HG02852 (cell line): Measurements from ENCODE around the gene ALPI.
"Not testable (repeated sequence)": the region's sequence is repeated elsewhere in the genome, so short reads cannot be mapped to it uniquely, and the experiment has no call there.

ENCODE experiments used
- ATAC-seq: cut with Tn5 transposase; IDR thresholded peaks from one replicate; pipeline ENCODE4 v1.9.1; 2021; ENCODE audit warnings: mild to moderate bottlenecking, moderate library complexity; ENCODE audit not compliant: unreplicated experiment

The ALPI gene

DNA sequence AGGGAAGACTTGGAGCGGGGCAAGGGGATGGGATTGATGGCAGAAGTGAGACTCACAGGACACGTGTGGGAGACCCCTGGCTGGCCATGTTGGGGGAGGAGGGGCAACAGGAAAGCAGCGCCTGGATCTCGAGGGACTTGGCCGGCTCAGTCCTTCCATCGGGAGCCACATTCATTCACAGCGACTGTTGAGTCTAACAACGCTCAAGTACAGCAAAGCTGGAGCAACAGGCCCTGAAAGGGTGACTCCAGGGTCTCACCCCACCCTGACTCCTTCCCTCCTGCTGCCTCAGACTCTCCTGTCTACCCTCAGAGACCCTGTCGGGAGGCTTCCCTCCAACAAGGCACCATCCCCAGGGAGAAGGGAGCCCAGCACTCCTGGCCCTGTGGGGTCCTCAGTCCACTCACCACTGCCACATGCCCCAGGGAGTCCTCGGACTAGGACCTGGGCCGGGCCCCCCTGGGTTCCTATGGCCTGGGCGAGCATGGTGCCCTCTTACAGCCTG, 14.8 kb upstream of the ALPI start:
- no peak for ATAC-seq

DNA sequence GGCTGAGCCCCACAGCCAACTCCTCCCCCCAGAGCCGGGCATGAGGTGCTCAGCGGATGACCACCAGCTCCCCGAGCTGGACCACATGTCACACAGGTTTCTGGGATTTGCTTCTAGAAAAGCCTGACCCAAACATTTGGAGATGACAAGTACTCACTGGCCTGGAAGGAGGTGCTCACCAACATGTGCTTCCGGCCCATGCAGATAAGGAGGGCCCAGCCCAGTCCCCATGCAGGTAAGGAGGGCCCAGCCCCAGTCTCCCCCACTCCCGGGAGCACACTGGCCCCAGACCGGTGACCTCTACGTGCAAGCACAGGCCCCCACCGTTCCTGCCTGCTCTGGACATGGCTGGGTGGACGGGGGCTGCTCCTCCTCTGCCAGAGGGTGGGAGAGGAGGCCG, 14.0 kb upstream of the ALPI start:
- not testable (repeated sequence) for ATAC-seq

DNA sequence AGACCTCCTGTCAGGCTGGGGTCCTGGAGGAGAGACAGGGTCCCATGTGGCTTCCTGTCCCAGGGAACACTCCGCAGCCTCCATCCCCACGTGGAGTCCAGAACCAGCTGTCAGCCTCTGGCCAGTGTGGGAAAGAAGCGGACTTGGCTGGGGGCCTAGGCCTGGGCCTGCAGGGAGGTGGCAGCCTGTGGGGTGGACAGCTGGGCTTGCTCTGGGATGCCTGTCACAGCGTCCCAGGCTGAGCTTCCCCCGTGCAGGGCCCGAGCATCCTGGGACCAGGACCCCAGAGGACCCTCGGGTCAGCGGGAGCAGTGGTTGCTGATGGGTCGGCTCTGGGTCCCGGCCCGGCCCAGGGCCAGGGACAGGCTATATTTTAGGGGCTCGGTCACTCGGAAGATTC, 13.5 kb upstream of the ALPI start:
- ATAC-seq: not testable (repeated sequence)

DNA sequence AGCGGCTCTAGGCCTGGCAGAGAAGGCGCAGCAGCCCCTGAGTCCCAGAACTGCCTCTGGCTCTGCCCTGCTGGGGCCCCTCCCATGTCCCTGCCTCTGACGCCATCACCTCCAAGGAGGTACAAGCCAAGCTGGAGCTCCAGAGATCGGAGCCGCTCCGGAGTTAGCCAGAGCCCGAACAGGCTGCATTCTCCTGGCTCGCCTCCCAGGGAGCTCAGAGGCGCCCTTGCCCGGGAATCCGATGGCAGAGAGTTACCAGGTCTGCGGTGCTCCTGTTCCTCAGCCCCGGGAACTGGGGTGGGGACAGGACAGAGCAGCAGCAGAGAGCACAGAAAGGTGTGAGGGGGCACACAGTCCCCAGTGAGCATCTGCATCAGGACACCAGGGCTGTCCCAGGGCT, 12.9 kb upstream of the ALPI start:
- not testable (repeated sequence) for ATAC-seq

DNA sequence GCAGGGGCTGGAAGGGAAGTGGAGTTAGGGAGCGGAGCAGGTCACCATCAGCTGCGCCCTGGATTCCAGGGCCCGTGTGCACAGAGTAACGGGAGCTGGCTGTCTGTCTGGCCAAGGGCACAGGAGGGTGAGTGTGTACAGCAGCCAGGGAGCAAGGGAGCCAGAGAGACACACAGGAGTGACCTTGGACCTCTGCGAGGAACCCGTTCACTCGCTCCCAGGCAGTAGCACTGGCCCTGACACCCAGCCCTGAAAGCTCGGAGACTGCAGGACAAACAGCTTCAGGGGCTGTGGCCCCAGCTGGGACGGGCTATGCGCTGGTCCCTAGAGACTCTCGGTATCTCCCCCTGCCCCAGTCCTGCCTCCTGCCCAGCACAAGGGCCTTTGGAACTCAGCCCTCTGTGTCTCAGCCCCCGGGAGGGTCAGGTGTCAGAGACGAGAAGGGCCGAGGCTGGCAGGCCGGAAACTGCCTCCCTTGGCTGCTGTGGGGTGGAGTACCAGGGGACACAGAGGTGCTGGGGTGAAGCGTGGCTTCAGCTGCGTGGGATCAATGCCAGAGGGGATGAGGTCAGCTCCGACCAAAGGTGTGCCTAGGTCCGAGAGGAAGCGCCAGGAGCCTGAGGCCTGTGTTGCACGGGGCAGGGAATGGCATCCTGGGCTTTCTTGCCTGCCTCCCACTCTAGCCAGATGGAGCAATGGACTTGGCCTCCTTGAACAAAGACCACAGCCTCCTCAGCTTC, 12.1 kb upstream of the ALPI start:
- not testable (repeated sequence) for ATAC-seq

DNA sequence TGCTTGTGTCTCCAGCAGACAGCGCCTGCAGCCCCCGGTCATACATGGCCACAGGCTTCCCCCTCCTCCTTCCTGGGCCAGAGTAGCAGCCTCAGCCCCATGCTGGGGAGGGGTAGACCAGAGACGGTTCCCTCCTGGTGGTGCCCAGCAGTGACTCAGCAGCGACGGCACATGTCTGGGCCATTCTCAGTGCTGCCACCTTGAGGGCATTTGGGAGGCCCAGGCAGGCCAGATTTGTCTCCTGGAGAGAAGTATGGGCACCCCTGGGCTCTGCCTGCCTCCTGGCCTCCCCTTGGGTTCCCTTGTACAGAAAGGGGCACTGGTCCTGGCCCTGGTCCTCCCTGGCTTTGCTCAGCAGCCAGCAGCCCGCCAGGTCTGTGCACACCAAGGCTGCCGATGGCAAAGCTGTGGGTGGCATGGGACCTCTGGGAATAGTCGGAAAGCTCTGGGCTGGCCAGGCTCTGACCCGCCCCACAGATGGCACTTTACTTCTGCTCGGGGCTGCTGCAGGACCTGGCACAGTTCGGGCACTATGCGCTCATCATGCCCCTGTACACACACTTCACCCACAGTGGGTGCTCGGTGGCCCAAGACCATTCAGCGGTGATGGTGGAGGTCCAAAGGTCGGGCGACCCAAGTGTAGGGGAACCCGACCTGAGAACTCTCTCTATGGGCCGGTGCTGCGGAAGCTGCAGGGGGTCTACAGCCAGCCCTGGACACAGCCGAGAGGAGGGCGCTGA, 11.4 kb upstream of the ALPI start:
- no peak for ATAC-seq

DNA sequence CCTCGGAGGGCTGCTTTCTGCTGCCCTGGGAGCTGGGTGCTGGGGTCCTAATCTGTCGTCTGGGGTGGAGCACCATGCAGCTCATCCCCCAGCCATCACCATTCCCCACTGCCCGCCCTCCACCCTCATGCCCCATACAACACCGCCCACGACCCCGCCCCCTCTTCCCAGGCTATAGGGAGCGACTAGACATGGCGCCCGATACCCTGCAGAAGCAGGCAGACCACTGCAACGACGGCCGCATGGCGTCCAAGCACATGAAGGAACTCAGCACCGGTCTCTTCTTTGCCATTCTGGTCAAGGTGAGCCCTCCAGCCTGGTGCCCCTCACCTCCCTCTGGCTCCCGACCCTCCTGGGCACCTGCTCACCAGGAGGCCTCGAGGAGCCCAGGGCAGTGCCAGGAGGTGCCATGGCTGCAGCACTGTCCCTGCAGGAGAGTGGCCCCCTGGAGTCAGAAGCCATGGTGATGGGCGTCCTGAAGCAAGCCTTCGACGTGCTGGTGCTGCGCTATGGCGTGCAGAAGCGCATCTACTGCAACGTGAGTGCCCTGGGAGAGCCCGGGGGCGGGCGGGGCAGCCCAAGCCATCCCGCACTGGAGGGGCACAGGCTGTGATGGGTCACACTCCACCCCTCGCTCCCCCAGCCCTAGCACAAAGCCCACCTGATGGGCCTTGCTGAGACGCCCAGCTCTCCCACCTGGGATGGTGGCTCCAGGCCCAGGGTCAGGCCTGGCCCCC, 10.6 kb upstream of the ALPI start:
- not testable (repeated sequence) for ATAC-seq

DNA sequence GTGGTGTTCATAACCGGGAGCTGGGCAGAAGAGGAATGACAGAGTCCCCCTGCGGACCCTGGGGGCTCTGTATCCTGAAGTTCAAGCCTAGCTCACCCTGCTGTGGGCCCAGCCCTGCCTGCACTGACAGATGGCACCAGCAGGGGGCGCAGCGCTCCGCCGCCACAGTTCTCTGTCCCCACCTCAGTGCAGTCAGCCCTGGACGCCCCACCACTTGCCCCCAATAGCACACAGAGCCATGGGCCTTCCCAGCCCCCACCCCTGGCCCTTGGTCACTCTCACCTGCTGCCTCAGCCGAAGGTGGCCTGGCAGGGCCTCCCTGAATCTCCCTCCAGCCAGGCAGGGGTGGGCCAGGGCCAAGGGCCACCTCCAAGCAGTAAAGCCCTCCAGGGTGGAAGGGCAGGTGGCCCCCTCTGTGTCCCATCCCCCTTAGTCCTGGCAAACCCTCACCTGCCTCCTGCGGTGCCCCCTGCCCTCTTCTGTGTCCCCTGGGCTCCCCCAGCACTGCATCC, 9.6 kb upstream of the ALPI start:
- not testable (repeated sequence) for ATAC-seq

DNA sequence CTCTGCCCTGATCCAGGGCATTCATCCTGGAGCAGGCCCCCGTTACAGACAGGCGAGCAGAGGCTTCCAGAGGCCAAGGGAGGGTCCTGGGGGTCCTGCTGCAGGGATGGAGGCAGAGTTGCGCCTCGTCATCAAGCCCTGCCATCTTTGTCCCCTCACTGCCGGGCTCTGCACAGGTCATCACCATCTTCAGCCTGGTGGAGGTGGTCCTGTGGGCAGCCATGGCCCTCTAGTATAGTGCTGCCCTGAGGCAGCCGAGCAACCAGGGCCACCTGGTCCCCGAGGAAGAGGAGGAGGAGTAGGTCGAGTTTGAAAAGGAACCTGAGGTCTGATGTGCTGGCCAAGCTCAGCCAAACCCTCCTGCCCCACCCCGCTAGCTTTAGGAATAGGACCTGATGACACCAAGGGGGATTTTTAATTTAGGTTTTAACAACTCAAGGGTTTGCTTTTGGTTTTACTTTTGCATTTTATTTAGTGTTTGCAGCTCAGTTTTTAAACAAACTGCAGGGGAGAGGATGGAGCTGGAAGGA, 8.8 kb upstream of the ALPI start:
- no peak for ATAC-seq

DNA sequence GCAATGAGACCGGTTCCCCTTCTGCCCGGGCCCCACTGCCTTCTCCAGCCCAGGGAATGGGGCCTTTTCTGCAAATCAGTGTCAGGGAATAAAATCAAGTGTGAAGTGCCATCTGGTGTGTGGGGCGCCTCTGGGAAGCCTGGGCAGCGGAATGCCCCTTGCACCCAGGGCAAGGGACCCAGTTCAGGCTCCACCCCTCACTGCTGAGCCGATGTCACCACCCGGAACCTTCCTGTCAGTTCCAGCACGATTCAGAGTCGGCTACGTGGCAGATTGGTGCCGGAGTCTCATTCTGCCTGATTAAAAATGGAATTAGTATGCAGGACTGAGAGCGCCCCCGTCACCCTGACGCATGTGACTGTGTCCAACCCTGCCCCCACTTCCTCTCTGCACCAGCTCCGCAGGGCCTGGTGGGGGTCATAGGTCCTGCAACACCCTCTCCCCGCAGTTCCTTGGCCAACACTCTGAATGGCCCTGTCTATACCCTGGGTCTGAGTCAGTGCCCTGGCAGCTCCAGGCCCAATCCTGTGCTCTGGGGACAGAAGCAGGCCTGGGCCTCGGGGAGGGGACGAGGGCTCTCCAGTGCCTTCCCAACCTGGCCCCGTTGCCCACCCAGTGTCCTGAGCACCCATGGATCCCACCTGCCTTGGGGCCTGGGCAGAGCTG, 8.2 kb upstream of the ALPI start:
- ATAC-seq: no peak

DNA sequence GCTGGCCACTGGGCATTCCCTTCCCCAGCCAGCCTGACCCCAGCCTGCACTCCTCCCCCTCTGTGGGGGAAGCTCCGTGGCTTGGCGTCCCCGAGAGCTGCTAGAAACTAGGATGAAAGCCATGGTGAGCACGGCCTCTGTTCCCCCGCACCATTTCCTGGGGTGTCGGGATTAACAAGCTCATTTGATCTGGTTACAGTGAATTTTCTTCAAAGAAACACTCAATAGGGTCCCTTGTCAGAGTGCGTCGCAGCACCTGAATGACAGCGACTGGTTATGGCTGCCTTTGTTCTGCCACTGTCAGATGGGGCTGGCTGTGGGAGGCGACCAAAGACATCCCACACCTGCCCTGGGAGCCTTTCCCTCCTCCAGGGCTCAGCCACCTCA, 7.7 kb upstream of the ALPI start:
- no peak for ATAC-seq

DNA sequence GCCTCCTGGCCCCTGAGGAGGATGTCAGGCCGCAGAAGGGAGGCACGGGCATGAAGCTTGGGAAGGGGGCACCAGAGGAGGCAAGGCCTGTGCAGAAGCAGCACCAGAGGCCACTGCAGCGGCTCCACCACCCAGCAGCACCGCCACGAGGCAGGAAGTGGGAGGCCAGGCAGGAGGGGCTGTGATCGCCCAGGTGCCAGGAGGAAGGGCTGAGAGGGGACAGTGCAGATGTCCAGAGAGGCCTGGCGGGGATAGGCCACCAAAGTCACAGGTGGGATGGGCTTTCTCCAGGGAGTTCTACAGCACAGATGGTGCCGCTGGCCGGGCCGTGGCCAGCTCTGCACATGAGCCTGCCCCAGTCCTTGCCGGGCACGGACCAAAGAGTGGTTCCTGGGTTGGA, 6.0 kb upstream of the ALPI start:
- ATAC-seq: no peak

DNA sequence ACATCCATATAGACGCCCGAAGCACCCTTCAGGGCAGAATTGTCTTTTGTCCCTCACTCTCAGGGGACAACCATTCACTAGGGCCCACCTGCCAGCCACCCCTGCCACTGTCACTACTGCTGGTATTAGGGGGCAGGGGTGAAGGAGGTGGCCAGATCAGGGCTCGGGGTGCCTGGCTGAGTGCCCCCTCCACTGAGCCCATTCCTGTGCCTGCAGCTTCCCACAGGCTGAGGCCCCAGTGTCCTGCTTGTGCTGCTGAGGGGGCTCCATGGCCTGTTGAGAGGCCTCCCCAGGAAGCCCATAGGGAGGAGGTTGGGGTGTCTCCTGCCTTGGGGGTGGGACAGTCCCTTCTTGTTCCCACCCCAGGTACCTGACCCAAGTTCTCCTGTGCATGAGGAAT, 4.3 kb upstream of the ALPI start:
- ATAC-seq: not testable (repeated sequence)

DNA sequence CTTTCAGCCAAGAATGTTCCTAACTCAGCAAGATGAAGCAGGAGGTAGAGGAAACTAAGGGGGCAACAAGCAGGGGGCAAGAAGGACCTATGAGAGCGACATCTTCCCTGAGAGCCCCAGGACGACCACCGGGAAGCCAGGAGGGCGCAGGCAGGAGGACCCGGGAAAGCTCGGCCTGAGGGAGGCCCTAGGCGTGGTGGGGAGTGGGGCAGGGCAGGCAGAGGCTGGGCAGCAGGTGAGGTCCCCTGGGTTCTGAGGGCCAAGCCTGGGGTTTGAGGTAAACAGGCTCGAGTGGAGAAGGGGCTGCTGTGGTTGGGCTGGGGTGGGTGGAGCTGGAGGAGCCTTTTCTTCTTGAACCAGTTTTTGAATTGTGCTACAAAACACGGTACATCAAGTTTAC, 1.3 kb upstream of the ALPI start:
- ATAC-seq: no peak

DNA sequence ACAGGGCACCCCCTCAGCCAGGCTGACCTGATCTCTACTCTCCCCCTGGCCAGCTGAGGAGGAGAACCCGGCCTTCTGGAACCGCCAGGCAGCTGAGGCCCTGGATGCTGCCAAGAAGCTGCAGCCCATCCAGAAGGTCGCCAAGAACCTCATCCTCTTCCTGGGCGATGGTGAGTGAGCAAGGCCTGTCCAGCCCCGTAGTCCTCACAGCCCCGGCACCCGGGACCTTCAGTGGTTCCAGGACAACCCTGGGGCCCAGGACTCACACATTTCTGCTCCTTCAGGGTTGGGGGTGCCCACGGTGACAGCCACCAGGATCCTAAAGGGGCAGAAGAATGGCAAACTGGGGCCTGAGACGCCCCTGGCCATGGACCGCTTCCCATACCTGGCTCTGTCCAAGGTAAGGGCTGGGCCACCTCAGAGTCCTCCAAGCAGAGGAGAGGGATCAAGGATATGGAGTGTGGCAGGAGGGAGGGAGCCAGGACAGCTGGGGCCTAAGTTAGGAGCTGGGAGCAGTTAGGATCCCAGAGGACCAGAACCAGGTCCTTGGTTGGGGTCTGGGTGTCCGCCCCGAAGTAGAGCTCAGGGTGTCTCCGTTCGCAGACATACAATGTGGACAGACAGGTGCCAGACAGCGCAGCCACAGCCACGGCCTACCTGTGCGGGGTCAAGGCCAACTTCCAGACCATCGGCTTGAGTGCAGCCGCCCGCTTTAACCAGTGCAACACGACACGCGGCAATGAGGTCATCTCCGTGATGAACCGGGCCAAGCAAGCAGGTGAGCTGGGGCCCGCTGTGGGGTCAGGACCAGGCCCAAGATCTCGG, 555 bp downstream of the ALPI start:
- no peak for ATAC-seq

DNA sequence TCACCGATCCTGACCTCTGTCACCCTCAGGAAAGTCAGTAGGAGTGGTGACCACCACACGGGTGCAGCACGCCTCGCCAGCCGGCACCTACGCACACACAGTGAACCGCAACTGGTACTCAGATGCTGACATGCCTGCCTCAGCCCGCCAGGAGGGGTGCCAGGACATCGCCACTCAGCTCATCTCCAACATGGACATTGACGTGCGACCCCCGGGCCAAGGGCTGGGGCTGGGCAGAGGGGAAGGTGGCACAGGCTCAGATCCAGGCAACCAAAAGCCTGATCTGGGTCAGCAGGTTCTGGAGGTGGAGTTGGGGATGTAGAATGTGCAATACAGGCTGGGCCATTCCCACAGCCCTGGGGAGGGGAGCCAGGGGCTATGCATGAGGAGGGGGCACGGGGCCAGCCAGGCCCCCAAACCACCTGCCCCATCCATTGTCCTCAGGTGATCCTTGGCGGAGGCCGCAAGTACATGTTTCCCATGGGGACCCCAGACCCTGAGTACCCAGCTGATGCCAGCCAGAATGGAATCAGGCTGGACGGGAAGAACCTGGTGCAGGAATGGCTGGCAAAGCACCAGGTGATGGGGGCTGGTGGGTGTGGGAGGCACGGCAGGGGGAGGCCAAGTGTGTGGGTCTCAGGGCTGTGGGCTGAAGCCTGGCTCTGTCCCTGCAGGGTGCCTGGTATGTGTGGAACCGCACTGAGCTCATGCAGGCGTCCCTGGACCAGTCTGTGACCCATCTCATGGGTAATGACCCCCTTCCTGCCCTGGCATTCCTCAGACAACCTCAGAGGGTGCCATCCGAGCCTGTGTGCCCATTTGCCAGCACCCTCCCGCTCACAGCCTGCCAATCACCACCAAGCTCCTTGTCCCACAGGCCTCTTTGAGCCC, 1.4 kb downstream of the ALPI start:
- ATAC-seq: no peak

DNA sequence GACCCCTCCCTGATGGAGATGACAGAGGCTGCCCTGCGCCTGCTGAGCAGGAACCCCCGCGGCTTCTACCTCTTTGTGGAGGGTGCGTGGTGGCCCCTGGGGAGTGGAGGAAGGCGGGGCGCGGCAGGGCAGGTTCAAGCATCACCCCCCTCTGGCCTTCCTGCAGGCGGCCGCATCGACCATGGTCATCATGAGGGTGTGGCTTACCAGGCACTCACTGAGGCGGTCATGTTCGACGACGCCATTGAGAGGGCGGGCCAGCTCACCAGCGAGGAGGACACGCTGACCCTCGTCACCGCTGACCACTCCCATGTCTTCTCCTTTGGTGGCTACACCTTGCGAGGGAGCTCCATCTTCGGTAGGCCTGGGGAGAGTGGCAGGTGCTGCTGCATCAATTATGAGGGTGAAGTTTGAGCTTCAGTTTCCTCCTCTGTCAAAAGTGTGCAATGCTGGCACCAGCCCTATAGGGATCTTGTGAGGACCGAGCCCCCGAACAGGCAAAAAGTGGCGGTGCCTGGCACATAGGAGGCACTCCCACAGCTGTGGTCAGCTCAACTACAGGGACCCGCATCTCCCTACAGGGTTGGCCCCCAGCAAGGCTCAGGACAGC, 2.2 kb downstream of the ALPI start:
- ATAC-seq: no peak

DNA sequence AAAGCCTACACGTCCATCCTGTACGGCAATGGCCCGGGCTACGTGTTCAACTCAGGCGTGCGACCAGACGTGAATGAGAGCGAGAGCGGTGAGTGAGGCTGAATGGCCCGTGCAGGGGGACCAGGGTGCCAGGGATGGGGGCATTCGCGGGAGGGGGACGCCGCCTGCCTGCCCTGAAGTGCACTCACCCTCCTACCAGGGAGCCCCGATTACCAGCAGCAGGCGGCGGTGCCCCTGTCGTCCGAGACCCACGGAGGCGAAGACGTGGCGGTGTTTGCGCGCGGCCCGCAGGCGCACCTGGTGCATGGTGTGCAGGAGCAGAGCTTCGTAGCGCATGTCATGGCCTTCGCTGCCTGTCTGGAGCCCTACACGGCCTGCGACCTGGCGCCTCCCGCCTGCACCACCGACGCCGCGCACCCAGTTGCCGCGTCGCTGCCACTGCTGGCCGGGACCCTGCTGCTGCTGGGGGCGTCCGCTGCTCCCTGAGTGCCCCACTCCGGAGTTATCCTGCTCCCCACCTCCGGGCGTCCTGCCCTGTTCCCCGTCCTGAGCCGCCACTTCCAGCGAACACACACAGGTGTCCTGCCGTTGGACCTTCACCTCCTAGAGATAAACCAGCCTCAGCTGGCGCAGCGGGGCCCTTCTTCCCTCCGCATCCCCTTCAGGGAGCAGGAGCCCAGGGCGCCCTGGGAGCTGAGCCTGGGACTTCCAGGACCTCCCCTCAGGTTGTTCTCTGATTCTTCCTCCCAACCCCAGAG, 2.9 kb downstream of the ALPI start:
- ATAC-seq: no peak
